ENCODE data around the gene NMNAT2.
"Not testable (repeated sequence)": the region's sequence is repeated elsewhere in the genome, so short reads cannot be mapped to it uniquely, and the experiment has no call there.

NMNAT2 gene

GRCh38 chr1:183417772-183418491 lies at the start of gene NMNAT2:
Gene NMNAT2, minus strand, starts transcription at chr1:183418380. Its CDS starts 113 bp downstream, at chr1:183418267.
- DNase-seq: peak; percentile 47 to 62

GRCh38 chr1:183467687-183468086 lies 49.5 kb upstream of the NMNAT2 start:
- no peak for DNase-seq

- DNase-seq: no peak
Measured at GRCh38 chr1:183466781-183467180, 48.6 kb upstream of the NMNAT2 start.

GRCh38 chr1:183463566-183463965 lies 45.4 kb upstream of the NMNAT2 start:
- DNase-seq: no peak

GRCh38 chr1:183461350-183461749 lies 43.2 kb upstream of the NMNAT2 start:
- no peak for DNase-seq

GRCh38 chr1:183460596-183460995 lies 42.4 kb upstream of the NMNAT2 start:
- no peak for DNase-seq

- no peak for DNase-seq
Measured at GRCh38 chr1:183457449-183457848, 39.3 kb upstream of the NMNAT2 start.

- no peak for DNase-seq
Measured at GRCh38 chr1:183456826-183457225, 38.6 kb upstream of the NMNAT2 start.

- no peak for DNase-seq
Measured at GRCh38 chr1:183454377-183454776, 36.2 kb upstream of the NMNAT2 start.

- DNase-seq: peak; percentile 18 to 22
Measured at GRCh38 chr1:183450093-183450492, 31.9 kb upstream of the NMNAT2 start.

- no peak for DNase-seq
Measured at GRCh38 chr1:183449223-183449770, 31.1 kb upstream of the NMNAT2 start.

GRCh38 chr1:183444243-183444642 lies 26.1 kb upstream of the NMNAT2 start:
- no peak for DNase-seq

- no peak for DNase-seq
Measured at GRCh38 chr1:183443466-183443865, 25.3 kb upstream of the NMNAT2 start.

- DNase-seq: peak in 1 of 2 experiments; percentile 45
Measured at GRCh38 chr1:183443011-183443410, 24.8 kb upstream of the NMNAT2 start.

GRCh38 chr1:183438060-183438459 lies 19.9 kb upstream of the NMNAT2 start:
- no peak for DNase-seq

- DNase-seq: no peak
Measured at GRCh38 chr1:183435497-183435896, 17.3 kb upstream of the NMNAT2 start.

GRCh38 chr1:183433703-183434102 lies 15.5 kb upstream of the NMNAT2 start:
- no peak for DNase-seq

GRCh38 chr1:183432548-183432875 lies 14.3 kb upstream of the NMNAT2 start:
- no peak for DNase-seq

GRCh38 chr1:183431840-183432547 lies 13.8 kb upstream of the NMNAT2 start:
- no peak for DNase-seq

- DNase-seq: not testable (repeated sequence)
Measured at GRCh38 chr1:183427591-183427990, 9.4 kb upstream of the NMNAT2 start.

GRCh38 chr1:183424691-183425090 lies 6.5 kb upstream of the NMNAT2 start:
- no peak for DNase-seq

- DNase-seq: no peak
Measured at GRCh38 chr1:183423541-183423940, 5.4 kb upstream of the NMNAT2 start.

- no peak for DNase-seq
Measured at GRCh38 chr1:183419399-183419798, 1.2 kb upstream of the NMNAT2 start.

GRCh38 chr1:183418696-183419095 lies 516 bp upstream of the NMNAT2 start:
- DNase-seq: no peak
